ENCODE results near the gene ROBO3.

GRCh38 chr11:124841840-124842239 is 23.4 kb upstream of the ROBO3 start:
- TF ChIP-seq CTCF (IDR thresholded peaks at IDR 0.05) = no peak
- no peak for TF ChIP-seq POLR2A (IDR thresholded peaks at IDR 0.05)
